ENCODE measurements around the gene GPR157.

GRCh38 chr1:9128520-9129265, at the start of gene GPR157:
- TF ChIP-seq ZBTB1 (CRISPR knock-in tag; IDR thresholded peaks at IDR 0.05; ENCODE audit: borderline replicate concordance) = no peak
- no peak for TF ChIP-seq REST (IDR thresholded peaks at IDR 0.05; ENCODE audit: borderline replicate concordance in 1 of 2, low read depth in 1 of 2, low read length in 2 of 2)
- TF ChIP-seq, protein P1, sequence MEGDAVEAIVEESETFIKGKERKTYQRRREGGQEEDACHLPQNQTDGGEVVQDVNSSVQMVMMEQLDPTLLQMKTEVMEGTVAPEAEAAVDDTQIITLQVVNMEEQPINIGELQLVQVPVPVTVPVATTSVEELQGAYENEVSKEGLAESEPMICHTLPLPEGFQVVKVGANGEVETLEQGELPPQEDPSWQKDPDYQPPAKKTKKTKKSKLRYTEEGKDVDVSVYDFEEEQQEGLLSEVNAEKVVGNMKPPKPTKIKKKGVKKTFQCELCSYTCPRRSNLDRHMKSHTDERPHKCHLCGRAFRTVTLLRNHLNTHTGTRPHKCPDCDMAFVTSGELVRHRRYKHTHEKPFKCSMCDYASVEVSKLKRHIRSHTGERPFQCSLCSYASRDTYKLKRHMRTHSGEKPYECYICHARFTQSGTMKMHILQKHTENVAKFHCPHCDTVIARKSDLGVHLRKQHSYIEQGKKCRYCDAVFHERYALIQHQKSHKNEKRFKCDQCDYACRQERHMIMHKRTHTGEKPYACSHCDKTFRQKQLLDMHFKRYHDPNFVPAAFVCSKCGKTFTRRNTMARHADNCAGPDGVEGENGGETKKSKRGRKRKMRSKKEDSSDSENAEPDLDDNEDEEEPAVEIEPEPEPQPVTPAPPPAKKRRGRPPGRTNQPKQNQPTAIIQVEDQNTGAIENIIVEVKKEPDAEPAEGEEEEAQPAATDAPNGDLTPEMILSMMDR (CRISPR knock-in tag; IDR thresholded peaks at IDR 0.05) = peak; percentile 57
- TF ChIP-seq NFIC (IDR thresholded peaks at IDR 0.05; ENCODE audit: low read length) = no peak
- no peak for TF ChIP-seq SMC3 (IDR thresholded peaks at IDR 0.05; ENCODE audit: low read length)
- TF ChIP-seq, protein P2, sequence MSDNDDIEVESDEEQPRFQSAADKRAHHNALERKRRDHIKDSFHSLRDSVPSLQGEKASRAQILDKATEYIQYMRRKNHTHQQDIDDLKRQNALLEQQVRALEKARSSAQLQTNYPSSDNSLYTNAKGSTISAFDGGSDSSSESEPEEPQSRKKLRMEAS (IDR thresholded peaks at IDR 0.05) = peak; percentile 76
- peak; percentile 15 to 69; a peak in 2 of 4 replicates for TF ChIP-seq POLR2A (IDR thresholded peaks at IDR 0.05; ENCODE audit: insufficient read depth in 1 of 2, low read depth in 2 of 2, low read length in 2 of 2)
- no peak for TF ChIP-seq ADNP (CRISPR knock-in tag; IDR thresholded peaks at IDR 0.05)
- TF ChIP-seq ATF7 (IDR thresholded peaks at IDR 0.05) = no peak
- no peak for TF ChIP-seq ATF7 (CRISPR knock-in tag; IDR thresholded peaks at IDR 0.05)
- TF ChIP-seq EHMT2 (IDR thresholded peaks at IDR 0.05; ENCODE audit: borderline replicate concordance, low read depth, low read length) = no peak
- TF ChIP-seq, protein P3, sequence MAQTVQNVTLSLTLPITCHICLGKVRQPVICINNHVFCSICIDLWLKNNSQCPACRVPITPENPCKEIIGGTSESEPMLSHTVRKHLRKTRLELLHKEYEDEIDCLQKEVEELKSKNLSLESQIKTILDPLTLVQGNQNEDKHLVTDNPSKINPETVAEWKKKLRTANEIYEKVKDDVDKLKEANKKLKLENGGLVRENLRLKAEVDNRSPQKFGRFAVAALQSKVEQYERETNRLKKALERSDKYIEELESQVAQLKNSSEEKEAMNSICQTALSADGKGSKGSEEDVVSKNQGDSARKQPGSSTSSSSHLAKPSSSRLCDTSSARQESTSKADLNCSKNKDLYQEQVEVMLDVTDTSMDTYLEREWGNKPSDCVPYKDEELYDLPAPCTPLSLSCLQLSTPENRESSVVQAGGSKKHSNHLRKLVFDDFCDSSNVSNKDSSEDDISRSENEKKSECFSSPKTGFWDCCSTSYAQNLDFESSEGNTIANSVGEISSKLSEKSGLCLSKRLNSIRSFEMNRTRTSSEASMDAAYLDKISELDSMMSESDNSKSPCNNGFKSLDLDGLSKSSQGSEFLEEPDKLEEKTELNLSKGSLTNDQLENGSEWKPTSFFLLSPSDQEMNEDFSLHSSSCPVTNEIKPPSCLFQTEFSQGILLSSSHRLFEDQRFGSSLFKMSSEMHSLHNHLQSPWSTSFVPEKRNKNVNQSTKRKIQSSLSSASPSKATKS (CRISPR knock-in tag; IDR thresholded peaks at IDR 0.05) = no peak
- peak; percentile 48; the same call in 1 of the 2 replicates for TF ChIP-seq ATF3 (CRISPR knock-in tag; IDR thresholded peaks at IDR 0.05)
- 0 out of 2 replicates have a peak, but pooled peaks have one; percentile 52 for TF ChIP-seq ZFYVE20 (CRISPR knock-in tag; IDR thresholded peaks at IDR 0.05; ENCODE audit: borderline replicate concordance, low read depth)
- no peak for TF ChIP-seq EZH2 (conservative IDR thresholded peaks at IDR 0.05; ENCODE audit: low read depth, low read length)

All from HepG2 (cell line).